Parathyroid adenoma (tissue), 2 donors: ENCODE measurements around the gene KYAT1.

Experiments
- H2AFZ ChIP-seq: fragments of 300-600 bp; sonication (generic); one replicate; pipeline ENCODE4 v1.7.0; 2017; ENCODE audit warnings: antibody characterized with exemption, mild to moderate bottlenecking
- H3K27ac ChIP-seq: fragments of 300-600 bp; sonication (generic); one replicate; pipeline ENCODE4 v1.7.0; 2017
- H3K27me3 ChIP-seq: fragments of 300-600 bp; sonication (generic); one replicate; pipeline ENCODE4 v1.7.0; 2017; ENCODE audit warnings: low read length; ENCODE audit not compliant: control insufficient read depth, insufficient read depth
- H3K36me3 ChIP-seq: fragments of 300-600 bp; sonication (generic); one replicate; pipeline ENCODE4 v1.7.0; 2017; ENCODE audit warnings: low read length; ENCODE audit not compliant: control insufficient read depth, insufficient read depth
- H3K4me1 ChIP-seq: fragments of 300-600 bp; sonication (generic); one replicate; pipeline ENCODE4 v1.7.0; 2017; ENCODE audit warnings: control low read depth
- H3K4me2 ChIP-seq: fragments of 300-600 bp; sonication (generic); one replicate; pipeline ENCODE4 v1.7.0; 2017; ENCODE audit warnings: low read length
- H3K4me3 ChIP-seq: fragments of 300-600 bp; sonication (generic); one replicate; pipeline ENCODE4 v1.7.0; 2017; ENCODE audit warnings: low read depth, low read length
- H3K79me2 ChIP-seq: fragments of 300-600 bp; sonication (generic); one replicate; pipeline ENCODE4 v1.7.0; 2017; ENCODE audit warnings: control low read depth
- H3K9ac ChIP-seq: fragments of 300-600 bp; sonication (generic); one replicate; pipeline ENCODE4 v1.7.0; 2017; ENCODE audit warnings: mild to moderate bottlenecking
- H3K9me3 ChIP-seq: fragments of 300-600 bp; sonication (generic); one replicate; pipeline ENCODE4 v1.7.0; 2017; ENCODE audit warnings: low read length; ENCODE audit not compliant: control insufficient read depth
- TF ChIP-seq, protein P1 (sequence below): fragments of 300-600 bp; sonication (generic); IDR thresholded peaks from one replicate; pipeline ENCODE4 v1.7.0; 2017; ENCODE audit warnings: antibody characterized with exemption, mild to moderate bottlenecking
- donor health status: primary hyperparathyroidism.

The KYAT1 gene

DNA sequence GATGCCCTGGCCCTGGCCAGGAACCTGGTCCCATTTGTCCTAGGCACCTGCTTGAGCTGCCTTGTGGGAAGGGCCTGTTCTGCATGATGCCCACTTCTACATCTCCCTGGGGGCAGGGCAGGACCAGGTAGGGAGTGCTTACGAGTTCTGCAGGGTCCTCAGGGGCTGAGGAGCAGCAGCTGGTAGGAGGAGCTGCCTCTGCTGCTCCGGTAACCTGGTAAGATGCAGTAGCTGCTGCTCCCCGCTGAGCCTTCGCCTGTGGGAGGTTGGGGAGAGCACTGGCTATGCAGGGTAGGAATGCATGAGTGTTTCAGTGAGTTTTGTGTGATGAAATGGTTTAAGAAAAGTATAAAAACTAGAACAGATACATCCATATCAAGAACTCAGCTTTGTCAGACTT lies 13.8 kb upstream of the KYAT1 start:
- Histone ChIP-seq H3K36me3 (no peaks in the 10 kb centered on the region), H3K4me2 (no peak overlapping the region), H3K9ac (no peak overlapping the region), H3K27ac (no peak overlapping the region), H2AFZ (no peak overlapping the region), H3K9me3 (no peaks in the 10 kb centered on the region), H3K4me3 (no peak overlapping the region), H3K79me2 (peaks cover 2% of the 10 kb centered on the region), H3K27me3 (no peaks in the 10 kb centered on the region), H3K4me1 (no peaks in the 10 kb centered on the region)
- TF ChIP-seq, protein P1, sequence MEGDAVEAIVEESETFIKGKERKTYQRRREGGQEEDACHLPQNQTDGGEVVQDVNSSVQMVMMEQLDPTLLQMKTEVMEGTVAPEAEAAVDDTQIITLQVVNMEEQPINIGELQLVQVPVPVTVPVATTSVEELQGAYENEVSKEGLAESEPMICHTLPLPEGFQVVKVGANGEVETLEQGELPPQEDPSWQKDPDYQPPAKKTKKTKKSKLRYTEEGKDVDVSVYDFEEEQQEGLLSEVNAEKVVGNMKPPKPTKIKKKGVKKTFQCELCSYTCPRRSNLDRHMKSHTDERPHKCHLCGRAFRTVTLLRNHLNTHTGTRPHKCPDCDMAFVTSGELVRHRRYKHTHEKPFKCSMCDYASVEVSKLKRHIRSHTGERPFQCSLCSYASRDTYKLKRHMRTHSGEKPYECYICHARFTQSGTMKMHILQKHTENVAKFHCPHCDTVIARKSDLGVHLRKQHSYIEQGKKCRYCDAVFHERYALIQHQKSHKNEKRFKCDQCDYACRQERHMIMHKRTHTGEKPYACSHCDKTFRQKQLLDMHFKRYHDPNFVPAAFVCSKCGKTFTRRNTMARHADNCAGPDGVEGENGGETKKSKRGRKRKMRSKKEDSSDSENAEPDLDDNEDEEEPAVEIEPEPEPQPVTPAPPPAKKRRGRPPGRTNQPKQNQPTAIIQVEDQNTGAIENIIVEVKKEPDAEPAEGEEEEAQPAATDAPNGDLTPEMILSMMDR, result no peak

DNA sequence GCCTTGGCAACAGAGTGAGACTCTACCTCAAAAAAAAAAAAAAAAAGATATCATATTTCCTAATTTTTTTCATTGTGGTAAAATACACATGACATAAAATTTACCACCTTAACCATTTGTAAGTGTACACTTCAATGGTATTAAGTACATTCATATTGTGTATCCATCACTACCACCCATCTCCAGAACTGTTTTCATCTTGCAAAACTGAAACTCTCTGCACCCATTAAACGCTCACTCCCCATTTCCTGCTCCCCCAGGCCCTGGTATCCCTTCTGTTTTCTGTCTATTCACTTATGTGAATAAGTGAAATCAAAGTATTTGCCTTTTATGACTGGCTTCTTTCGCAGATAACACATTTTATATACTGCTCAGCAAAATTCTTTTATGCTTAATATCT lies 13.0 kb upstream of the KYAT1 start:
- H3K9ac ChIP-seq, result no peak overlapping the region
- TF ChIP-seq, protein P1, result no peak
- no peaks in the 10 kb centered on the region for H3K4me1 ChIP-seq
- H3K9me3 ChIP-seq, result no peaks in the 10 kb centered on the region
- no peak overlapping the region for H3K4me2 ChIP-seq
- H3K27me3 ChIP-seq, result no peaks in the 10 kb centered on the region
- H3K79me2 ChIP-seq, result peaks cover 2% of the 10 kb centered on the region
- H3K4me3 ChIP-seq, result no peak overlapping the region
- H2AFZ ChIP-seq, result no peak overlapping the region
- H3K27ac ChIP-seq, result no peak overlapping the region
- H3K36me3 ChIP-seq, result no peaks in the 10 kb centered on the region

DNA sequence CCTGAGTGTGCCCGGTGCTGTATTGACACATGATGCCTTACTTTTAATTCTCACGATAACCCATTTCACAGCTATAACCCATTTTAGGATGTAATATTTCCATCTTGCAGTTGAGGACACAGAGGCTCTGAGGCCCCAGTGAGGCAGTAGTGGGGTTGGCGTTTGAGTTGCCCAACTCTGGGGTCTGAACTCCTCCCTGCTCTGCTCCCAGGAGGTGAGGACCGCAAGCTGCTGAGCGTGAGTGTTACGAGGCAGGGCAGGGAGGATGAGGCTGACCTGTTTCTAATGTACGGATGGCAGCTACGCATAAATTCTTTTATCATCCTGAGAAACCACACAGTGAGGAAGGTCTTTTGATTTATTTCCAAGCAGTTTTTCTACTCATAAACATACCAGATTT lies 11.6 kb upstream of the KYAT1 start:
- H2AFZ ChIP-seq, result no peak overlapping the region
- H3K4me2 ChIP-seq, result no peak overlapping the region
- peaks cover 1% of the 10 kb centered on the region for H3K79me2 ChIP-seq
- no peaks in the 10 kb centered on the region for H3K4me1 ChIP-seq
- no peak overlapping the region for H3K27ac ChIP-seq
- H3K9ac ChIP-seq, result no peak overlapping the region
- no peaks in the 10 kb centered on the region for H3K36me3 ChIP-seq
- TF ChIP-seq, protein P1, result no peak
- no peaks in the 10 kb centered on the region for H3K27me3 ChIP-seq
- no peaks in the 10 kb centered on the region for H3K9me3 ChIP-seq
- no peak overlapping the region for H3K4me3 ChIP-seq

DNA sequence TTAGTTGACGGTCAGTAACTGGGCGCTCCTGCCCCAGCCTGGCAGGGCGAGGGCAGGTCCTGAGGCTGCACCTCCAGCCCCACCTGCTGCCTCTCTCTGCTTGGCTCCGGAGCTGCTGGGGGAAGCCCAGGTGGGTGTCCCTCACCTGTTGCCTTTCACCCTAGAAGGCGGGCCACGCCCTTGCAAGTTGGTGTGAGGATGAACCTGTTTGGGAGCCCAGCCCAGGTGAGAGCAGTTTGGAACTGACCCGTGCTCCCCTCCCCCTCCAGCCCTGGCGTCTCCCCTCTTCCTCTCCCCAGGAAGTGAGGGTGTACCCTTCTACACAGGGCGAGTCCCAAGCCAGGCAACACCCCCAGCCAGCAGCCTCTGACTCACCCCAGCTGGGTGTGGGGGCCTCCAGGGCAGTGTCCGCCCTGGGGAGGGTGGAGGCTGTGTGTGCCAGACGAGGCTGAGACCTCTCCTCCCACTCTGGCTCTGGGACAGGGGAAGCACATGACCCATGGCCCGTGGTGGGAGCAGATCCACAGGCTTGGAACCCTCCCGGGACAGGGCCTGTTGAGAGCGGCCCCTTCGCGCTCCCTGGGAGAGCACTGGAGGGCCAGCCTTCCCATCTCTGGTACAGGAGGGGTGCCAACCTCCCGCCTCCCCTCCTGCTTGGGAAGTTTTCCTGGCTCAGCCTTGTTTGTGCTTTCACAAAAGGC lies 10.6 kb upstream of the KYAT1 start:
- Histone ChIP-seq H3K9me3 (no peaks in the 10 kb centered on the region), H3K36me3 (no peaks in the 10 kb centered on the region), H3K27me3 (no peaks in the 10 kb centered on the region), H3K4me3 (no peak overlapping the region), H3K27ac (peak overlapping the region; percentile 29), H2AFZ (peak overlapping the region; percentile 17), H3K4me2 (peak overlapping the region; percentile 37), H3K4me1 (no peaks in the 10 kb centered on the region), H3K79me2 (no peaks in the 10 kb centered on the region), H3K9ac (no peak overlapping the region)
- TF ChIP-seq, protein P1, result no peak
